Loucy (cell line): ENCODE results near the gene ZNF410.

Experiments
- H2AFZ ChIP-seq: fragments of 200-600 bp; sonication (generic); 2 replicates; pipeline ENCODE4 v1.6.0; 2016; ENCODE audit warnings: antibody characterized with exemption, mild to moderate bottlenecking, low read length, moderate library complexity
- H3F3A ChIP-seq: fragments of 200-600 bp; 2 replicates; pipeline ENCODE4 v1.6.0; 2016; ENCODE audit warnings: antibody characterized with exemption, low read depth, mild to moderate bottlenecking
- H3K27me3 ChIP-seq: fragments of 200-600 bp; sonication (generic); 2 replicates; pipeline ENCODE4 v1.6.1; 2014; ENCODE audit warnings: low read length, mild to moderate bottlenecking; ENCODE audit not compliant: insufficient read depth, poor library complexity, severe bottlenecking
- H3K36me3 ChIP-seq: fragments of 200-600 bp; sonication (generic); 2 replicates; pipeline ENCODE4 v1.6.1; 2016; ENCODE audit warnings: low read length; ENCODE audit not compliant: insufficient read depth
- H3K4me1 ChIP-seq: fragments of 200-600 bp; sonication (generic); 2 replicates; pipeline ENCODE4 v1.5.1; 2014; ENCODE audit warnings: low read length, mild to moderate bottlenecking; ENCODE audit not compliant: insufficient read depth, poor library complexity, severe bottlenecking
- H3K4me2 ChIP-seq: fragments of 200-600 bp; sonication (generic); 2 replicates; pipeline ENCODE4 v1.6.0; 2014; ENCODE audit warnings: antibody characterized with exemption, low read length, low read depth, mild to moderate bottlenecking; ENCODE audit not compliant: poor library complexity, severe bottlenecking
- H3K4me3 ChIP-seq: fragments of 200-600 bp; sonication (generic); 2 replicates; pipeline ENCODE4 v1.5.1; 2014; ENCODE audit warnings: low read length, mild to moderate bottlenecking, mixed read lengths; ENCODE audit not compliant: poor library complexity, severe bottlenecking
- H3K79me2 ChIP-seq: fragments of 200-600 bp; sonication (generic); 2 replicates; pipeline ENCODE4 v1.6.1; 2014; ENCODE audit warnings: low read length; ENCODE audit not compliant: insufficient read depth
- H3K9ac ChIP-seq: fragments of 200-600 bp; sonication (generic); 2 replicates; pipeline ENCODE4 v1.6.0; 2014; ENCODE audit warnings: mild to moderate bottlenecking, low read depth, low read length, moderate library complexity; ENCODE audit not compliant: poor library complexity, severe bottlenecking
- H3K9me2 ChIP-seq: fragments of 200-600 bp; sonication (generic); replicated peaks from 2 replicates; pipeline ENCODE4 v1.6.1; 2016; ENCODE audit warnings: low read depth, low read length, mixed read lengths
- H3K9me3 ChIP-seq: fragments of 200-600 bp; sonication (generic); 2 replicates; pipeline ENCODE4 v1.6.1; 2014; ENCODE audit warnings: mild to moderate bottlenecking, antibody characterized with exemption, low read length, low read depth; ENCODE audit not compliant: insufficient read depth
- H4K20me1 ChIP-seq: fragments of 200-600 bp; sonication (generic); 2 replicates; pipeline ENCODE4 v1.6.0; 2014; ENCODE audit warnings: antibody characterized with exemption, low read length, mild to moderate bottlenecking; ENCODE audit not compliant: insufficient read depth, poor library complexity, severe bottlenecking
- CTCF ChIP-seq: fragments of 200-600 bp; sonication (generic); conservative IDR thresholded peaks from 2 replicates; pipeline ENCODE4 v1.5.1; 2014; ENCODE audit warnings: mild to moderate bottlenecking, antibody characterized with exemption, low read length
- EZH2phosphoT487 ChIP-seq: fragments of 200-600 bp; IDR thresholded peaks from 2 replicates; pipeline ENCODE4 v1.6.1; 2018; ENCODE audit warnings: antibody characterized with exemption, mild to moderate bottlenecking, moderate library complexity, borderline replicate concordance

Gene ZNF410

DNA sequence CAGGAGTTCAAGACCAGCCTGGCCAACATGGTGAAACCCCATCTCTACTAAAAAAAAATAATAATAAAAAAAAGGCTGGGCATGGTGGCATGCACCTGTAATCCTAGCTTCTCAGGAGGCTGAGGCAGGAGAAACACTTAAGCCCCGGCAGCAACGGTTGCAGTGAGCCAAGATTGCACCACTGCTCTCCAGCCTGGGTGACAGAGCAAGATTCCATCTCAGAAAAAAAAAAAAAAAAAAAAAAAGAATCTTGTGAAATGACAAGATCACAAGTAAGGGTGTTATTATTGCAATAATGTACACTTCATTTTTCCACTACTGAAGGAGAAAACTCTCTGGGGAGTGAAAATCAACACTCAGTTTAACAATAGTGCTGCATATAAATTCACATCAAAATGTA is 43.8 kb upstream of the ZNF410 start:
- Histone ChIP-seq H3K9ac (no peak overlapping the region), H4K20me1 (no peaks in the 10 kb centered on the region), H3K36me3 (no peaks in the 10 kb centered on the region), H3K79me2 (no peaks in the 10 kb centered on the region), H3K9me3 (no peaks in the 10 kb centered on the region), H3F3A (no peaks in the 10 kb centered on the region), H3K4me3 (no peak overlapping the region), H3K4me2 (no peak overlapping the region), H2AFZ (no peak overlapping the region), H3K9me2 (no peaks in the 10 kb centered on the region), H3K27me3 (no peaks in the 10 kb centered on the region), H3K4me1 (no peaks in the 10 kb centered on the region)
- TF ChIP-seq CTCF (no peak), EZH2phosphoT487 (no peak)

- Histone ChIP-seq H3K4me2 (no peak overlapping the region), H3F3A (no peaks in the 10 kb centered on the region), H3K79me2 (no peaks in the 10 kb centered on the region), H4K20me1 (no peaks in the 10 kb centered on the region), H3K9me2 (no peaks in the 10 kb centered on the region), H3K4me1 (no peaks in the 10 kb centered on the region), H2AFZ (no peak overlapping the region), H3K9ac (no peak overlapping the region), H3K9me3 (no peaks in the 10 kb centered on the region), H3K36me3 (no peaks in the 10 kb centered on the region), H3K27me3 (no peaks in the 10 kb centered on the region), H3K4me3 (no peak overlapping the region)
- TF ChIP-seq EZH2phosphoT487 (no peak), CTCF (no peak)
Observed at GRCh38 chr14:73843296-73843695, 43.4 kb upstream of the ZNF410 start.

- no peak overlapping the region for H2AFZ ChIP-seq
- no peak overlapping the region for H3K4me2 ChIP-seq
- TF ChIP-seq EZH2phosphoT487 = no peak
- TF ChIP-seq CTCF = no peak
- no peaks in the 10 kb centered on the region for H3K9me3 ChIP-seq
- H3K9me2 ChIP-seq = no peaks in the 10 kb centered on the region
- H3K4me3 ChIP-seq = no peak overlapping the region
- no peaks in the 10 kb centered on the region for H4K20me1 ChIP-seq
- H3K9ac ChIP-seq = no peak overlapping the region
- no peaks in the 10 kb centered on the region for H3F3A ChIP-seq
- no peaks in the 10 kb centered on the region for H3K79me2 ChIP-seq
- H3K4me1 ChIP-seq = peaks cover 8% of the 10 kb centered on the region
- no peaks in the 10 kb centered on the region for H3K36me3 ChIP-seq
- no peaks in the 10 kb centered on the region for H3K27me3 ChIP-seq
Observed at GRCh38 chr14:73846947-73847346, 39.7 kb upstream of the ZNF410 start.
